HepG2 (cell line): ENCODE data around the gene MT1F. TPM values are rescaled to one million over a fixed set of nuclear protein-coding genes. Genes with fewer than 3 reads are reported as not detected.

Source experiments
- ATAD3A ChIP-seq: sonication (generic); formaldehyde crosslinking; IDR thresholded peaks from 2 replicates; pipeline ENCODE4 v1.4.0; 2020; ENCODE audit warnings: missing genetic modification reagents
- ESRRA ChIP-seq: sonication (generic); formaldehyde crosslinking; IDR thresholded peaks from 2 replicates; pipeline ENCODE4 v1.5.1; 2020; ENCODE audit warnings: mild to moderate bottlenecking, low read depth, missing genetic modification reagents
- HOXA3 ChIP-seq: sonication (generic); formaldehyde crosslinking; IDR thresholded peaks from 2 replicates; pipeline ENCODE4 v1.5.0; 2020; ENCODE audit warnings: missing genetic modification reagents
- KLF13 ChIP-seq: sonication (generic); formaldehyde crosslinking; IDR thresholded peaks from 2 replicates; pipeline ENCODE4 v1.4.0; 2020; ENCODE audit warnings: mild to moderate bottlenecking, missing genetic modification reagents
- KLF9 ChIP-seq: IDR thresholded peaks from 2 replicates; pipeline ENCODE4 v1.6.1; 2016; ENCODE audit warnings: low read depth
- MEF2D ChIP-seq: sonication (generic); formaldehyde crosslinking; IDR thresholded peaks from 2 replicates; pipeline ENCODE4 v1.5.1; 2020; ENCODE audit warnings: mild to moderate bottlenecking, missing genetic modification reagents
- NKX3-1 ChIP-seq: sonication (generic); formaldehyde crosslinking; IDR thresholded peaks from 2 replicates; pipeline ENCODE4 v1.5.0; 2020; ENCODE audit warnings: missing genetic modification reagents
- PHB2 ChIP-seq: fragments of 450-650 bp; IDR thresholded peaks from 2 replicates; pipeline ENCODE4 v1.6.1; 2018; ENCODE audit not compliant: partially characterized antibody
- RARG ChIP-seq: sonication (generic); formaldehyde crosslinking; IDR thresholded peaks from 2 replicates; pipeline ENCODE4 v1.4.0; 2020; ENCODE audit warnings: low read depth, mild to moderate bottlenecking, missing genetic modification reagents
- RBM39 ChIP-seq: fragments of 200-400 bp; formaldehyde crosslinking; IDR thresholded peaks from one replicate; pipeline ENCODE4 v1.6.1; 2018; ENCODE audit warnings: antibody characterized with exemption, mild to moderate bottlenecking, low read depth, low read length; ENCODE audit not compliant: poor library complexity, severe bottlenecking
- SIN3B ChIP-seq: fragments of 150-350 bp; IDR thresholded peaks from 2 replicates; pipeline ENCODE4 v1.6.1; 2014; ENCODE audit warnings: low read length
- SNRNP70 ChIP-seq: fragments of 200-400 bp; formaldehyde crosslinking; IDR thresholded peaks from 2 replicates; pipeline ENCODE4 v1.6.1; 2017; ENCODE audit warnings: mild to moderate bottlenecking, low read depth, low read length, moderate library complexity
- ZFP91 ChIP-seq: sonication (generic); formaldehyde crosslinking; IDR thresholded peaks from 2 replicates; pipeline ENCODE4 v1.9.0; 2022; ENCODE audit warnings: missing genetic modification reagents, mild to moderate bottlenecking, borderline replicate concordance
- ZNF296 ChIP-seq: sonication (generic); formaldehyde crosslinking; conservative IDR thresholded peaks from 2 replicates; pipeline ENCODE4 v1.5.0; 2020; ENCODE audit warnings: mild to moderate bottlenecking, missing genetic modification reagents
- ZNF431 ChIP-seq: sonication (generic); formaldehyde crosslinking; IDR thresholded peaks from 2 replicates; pipeline ENCODE4 v1.9.0; 2022; ENCODE audit warnings: missing genetic modification reagents, low read depth, mild to moderate bottlenecking, borderline replicate concordance
- ZNF546 ChIP-seq: sonication (generic); formaldehyde crosslinking; conservative IDR thresholded peaks from 2 replicates; pipeline ENCODE4 v1.8.1; 2023; ENCODE audit warnings: mild to moderate bottlenecking, missing genetic modification reagents
- ZNF720 ChIP-seq: sonication (generic); formaldehyde crosslinking; IDR thresholded peaks from 2 replicates; pipeline ENCODE4 v1.4.0; 2020; ENCODE audit warnings: missing genetic modification reagents
- ZNF770 ChIP-seq: sonication (generic); formaldehyde crosslinking; IDR thresholded peaks from 2 replicates; pipeline ENCODE4 v1.5.0; 2020; ENCODE audit warnings: mild to moderate bottlenecking, missing genetic modification reagents
- ZNF784 ChIP-seq: sonication (generic); formaldehyde crosslinking; IDR thresholded peaks from 2 replicates; pipeline ENCODE4 v1.5.1; 2020; ENCODE audit warnings: missing genetic modification reagents, mild to moderate bottlenecking, borderline replicate concordance
- ZNF816 ChIP-seq: sonication (generic); formaldehyde crosslinking; IDR thresholded peaks from 2 replicates; pipeline ENCODE4 v1.8.0; 2022; ENCODE audit warnings: missing genetic modification reagents, mild to moderate bottlenecking, borderline replicate concordance
- ZNF891 ChIP-seq: sonication (generic); formaldehyde crosslinking; IDR thresholded peaks from 2 replicates; pipeline ENCODE4 v1.5.0; 2020; ENCODE audit warnings: mild to moderate bottlenecking, missing genetic modification reagents
- ZSCAN20 ChIP-seq: sonication (generic); formaldehyde crosslinking; IDR thresholded peaks from 2 replicates; pipeline ENCODE4 v1.4.0; 2020; ENCODE audit warnings: missing genetic modification reagents, mild to moderate bottlenecking, borderline replicate concordance
- ZSCAN25 ChIP-seq: sonication (generic); formaldehyde crosslinking; IDR thresholded peaks from 2 replicates; pipeline ENCODE4 v1.8.0; 2022; ENCODE audit warnings: mild to moderate bottlenecking, missing genetic modification reagents
- polyA plus RNA-seq, 8 experiments: library from polyadenylated mRNA; depleted of rRNA in 3 of 8; stranded (reverse) in 7 of 8; unstranded in 1 of 8; fragments of >200 nt; fragmentation: Illumina TruSeq in 4 of 8; extraction: Trizol in 4 of 8; gene quantifications; 2 replicates each; pipeline versions ENCODE4 v1.2.1 to v1.2.3, GENCODE V29; 2011 to 2016; ENCODE audit warnings: low read depth in 4 of 8, missing spikeins in 1 of 8, mixed read lengths in 1 of 8; ENCODE audit not compliant: insufficient read depth in 1 of 8
- total RNA-seq, 5 experiments: library from RNA; depleted of rRNA; stranded (reverse); fragments of >200 nt; fragmentation: Illumina TruSeq; extraction: Trizol; gene quantifications; 2 replicates each; pipeline ENCODE4 v1.2.3, GENCODE V29; 2016; ENCODE audit warnings: low read depth in 1 of 5

The MT1F gene
- total and polyA plus RNA-seq, 2 of the 13 experiments (the other 11 are each of a cell fraction or from before 2014, with no cell fraction given), result 1.9 to 169 TPM

GRCh38 chr16:56667581-56668571 is 10.1 kb downstream of the MT1F start, which contains the start of gene MT1G (continued):
- TF ChIP-seq PHB2 (no peak), ZNF546 (peak; percentile 57; the same call in 1 of the 2 replicates), NKX3-1 (CRISPR knock-in tag) (no peak), RARG (CRISPR knock-in tag) (no peak), ZNF296 (CRISPR knock-in tag) (no peak), KLF13 (CRISPR knock-in tag) (no peak), SNRNP70 (no peak), ZNF816 (no peak), ZNF720 (CRISPR knock-in tag) (no peak), ZNF431 (CRISPR knock-in tag) (no peak; the same call in 1 of the 2 replicates), KLF9 (CRISPR knock-in tag) (no peak), ZNF891 (CRISPR knock-in tag) (no peak), MEF2D (no peak), ZNF784 (CRISPR knock-in tag) (peak; percentile 85), ZFP91 (CRISPR knock-in tag) (peak; percentile 83; the same call in 1 of the 2 replicates), ZSCAN20 (CRISPR knock-in tag) (no peak), ATAD3A (CRISPR knock-in tag) (no peak), SIN3B (no peak), ZSCAN25 (CRISPR knock-in tag) (peak; percentile 28; the same call in 1 of the 2 replicates), ESRRA (no peak; the same call in none of the 2 replicates), HOXA3 (CRISPR knock-in tag) (peak; percentile 69; the same call in 1 of the 2 replicates), ZNF770 (CRISPR knock-in tag) (no peak), RBM39 (no peak)
